ENCODE data around the gene SYTL2. TPM values are rescaled to one million over a fixed set of nuclear protein-coding genes. Genes with fewer than 3 reads are reported as not detected.

Gene SYTL2
- total and polyA plus RNA-seq, 2 donors (not counting 1 experiment from before 2014, with no cell fraction given) = 165 to 387 TPM

GRCh38 chr11:85774256-85775101, 36.5 kb downstream of the SYTL2 start:
- H3K4me1 ChIP-seq (ENCODE audit: control insufficient read depth, extremely low read depth, insufficient read depth, low read length) = peaks cover 6% of the 10 kb centered on the region
- no peaks in the 10 kb centered on the region for H3K36me3 ChIP-seq (ENCODE audit: control insufficient read depth, insufficient read depth, low read length)
- no peak for DNase-seq (ENCODE audit: low read depth in 2 of 2)
- no peak overlapping the region for H3K9ac ChIP-seq (ENCODE audit: insufficient read depth, low read length)
- no peaks in the 10 kb centered on the region for H3K9me3 ChIP-seq (ENCODE audit: control insufficient read depth, insufficient read depth, low read depth, low read length)
- no peak for TF ChIP-seq EZH2 (IDR thresholded peaks at IDR 0.05; ENCODE audit: low read length, missing control alignments)
- no peak for TF ChIP-seq CTCF (conservative IDR thresholded peaks at IDR 0.05 in 1 of 2, IDR thresholded peaks at IDR 0.05 in 1 of 2; ENCODE audit: low read depth in 1 of 2, low read length in 2 of 2)
- no peak overlapping the region for H3K4me3 ChIP-seq (replicated peaks in 1 of 4; ENCODE audit: control extremely low read depth in 1 of 4, insufficient read depth in 1 of 4, low read depth in 3 of 4, low read length in 4 of 4)
- H4K20me1 ChIP-seq (ENCODE audit: control insufficient read depth, extremely low read depth, insufficient read depth, low read length) = no peaks in the 10 kb centered on the region
- H3K27ac ChIP-seq (ENCODE audit: insufficient read depth, low read length) = no peak overlapping the region
- H3K4me2 ChIP-seq (ENCODE audit: extremely low read depth, insufficient read depth, low read length) = no peak overlapping the region
- no peaks in the 10 kb centered on the region for H3K79me2 ChIP-seq (ENCODE audit: control insufficient read depth, insufficient read depth, low read length)
- no peaks in the 10 kb centered on the region for H3K27me3 ChIP-seq (ENCODE audit: control insufficient read depth, insufficient read depth, low read length)
- H2AFZ ChIP-seq (ENCODE audit: low read length) = no peak overlapping the region

GRCh38 chr11:85772695-85773094, 38.2 kb downstream of the SYTL2 start:
- Histone ChIP-seq H3K79me2 (ENCODE audit: control insufficient read depth, insufficient read depth, low read length) (no peaks in the 10 kb centered on the region), H3K4me2 (ENCODE audit: extremely low read depth, insufficient read depth, low read length) (no peak overlapping the region), H3K4me1 (ENCODE audit: control insufficient read depth, extremely low read depth, insufficient read depth, low read length) (peaks cover 6% of the 10 kb centered on the region), H3K27me3 (ENCODE audit: control insufficient read depth, insufficient read depth, low read length) (no peaks in the 10 kb centered on the region), H3K4me3 (replicated peaks in 1 of 4; ENCODE audit: control extremely low read depth in 1 of 4, insufficient read depth in 1 of 4, low read depth in 3 of 4, low read length in 4 of 4) (no peak overlapping the region), H2AFZ (ENCODE audit: low read length) (no peak overlapping the region), H3K9me3 (ENCODE audit: control insufficient read depth, insufficient read depth, low read depth, low read length) (no peaks in the 10 kb centered on the region), H4K20me1 (ENCODE audit: control insufficient read depth, extremely low read depth, insufficient read depth, low read length) (no peaks in the 10 kb centered on the region), H3K36me3 (ENCODE audit: control insufficient read depth, insufficient read depth, low read length) (no peaks in the 10 kb centered on the region), H3K27ac (ENCODE audit: insufficient read depth, low read length) (peak overlapping the region; percentile 38), H3K9ac (ENCODE audit: insufficient read depth, low read length) (no peak overlapping the region)
- DNase-seq (ENCODE audit: low read depth in 2 of 2) = peak; percentile 76 to 87
- no peak for TF ChIP-seq CTCF (conservative IDR thresholded peaks at IDR 0.05 in 1 of 2, IDR thresholded peaks at IDR 0.05 in 1 of 2; ENCODE audit: low read depth in 1 of 2, low read length in 2 of 2)
- no peak for TF ChIP-seq EZH2 (IDR thresholded peaks at IDR 0.05; ENCODE audit: low read length, missing control alignments)

- no peaks in the 10 kb centered on the region for H3K27me3 ChIP-seq (ENCODE audit: control insufficient read depth, insufficient read depth, low read length)
- no peaks in the 10 kb centered on the region for H3K36me3 ChIP-seq (ENCODE audit: control insufficient read depth, insufficient read depth, low read length)
- no peaks in the 10 kb centered on the region for H3K79me2 ChIP-seq (ENCODE audit: control insufficient read depth, insufficient read depth, low read length)
- peaks cover 6% of the 10 kb centered on the region for H3K4me1 ChIP-seq (ENCODE audit: control insufficient read depth, extremely low read depth, insufficient read depth, low read length)
- H3K4me3 ChIP-seq (replicated peaks in 1 of 4; ENCODE audit: control extremely low read depth in 1 of 4, insufficient read depth in 1 of 4, low read depth in 3 of 4, low read length in 4 of 4) = no peak overlapping the region
- no peak overlapping the region for H3K27ac ChIP-seq (ENCODE audit: insufficient read depth, low read length)
- H2AFZ ChIP-seq (ENCODE audit: low read length) = no peak overlapping the region
- TF ChIP-seq CTCF (conservative IDR thresholded peaks at IDR 0.05 in 1 of 2, IDR thresholded peaks at IDR 0.05 in 1 of 2; ENCODE audit: low read depth in 1 of 2, low read length in 2 of 2) (no peak), EZH2 (IDR thresholded peaks at IDR 0.05; ENCODE audit: low read length, missing control alignments) (no peak)
- no peak overlapping the region for H3K9ac ChIP-seq (ENCODE audit: insufficient read depth, low read length)
- no peak overlapping the region for H3K4me2 ChIP-seq (ENCODE audit: extremely low read depth, insufficient read depth, low read length)
- DNase-seq (ENCODE audit: low read depth in 2 of 2) = no peak
- H4K20me1 ChIP-seq (ENCODE audit: control insufficient read depth, extremely low read depth, insufficient read depth, low read length) = no peaks in the 10 kb centered on the region
- H3K9me3 ChIP-seq (ENCODE audit: control insufficient read depth, insufficient read depth, low read depth, low read length) = no peaks in the 10 kb centered on the region
Observed at GRCh38 chr11:85771568-85771967, 39.4 kb downstream of the SYTL2 start.
